Endothelial cell of umbilical vein (primary cell): Measurements from ENCODE around the gene KRT83. TPM values are rescaled to one million over a fixed set of nuclear protein-coding genes. Genes with fewer than 3 reads are reported as not detected.

Experiments used
- BruUV-seq: library from RNA; stranded (reverse); fragments of 400-500 nt; replicated peaks from 2 replicates; lab custom pipeline; 2021; lab: Mats Ljungman, UMichigan
- CTCF ChIA-PET: fragments of 300-600, 350-600 bp; sonication (Branson Sonifier 250); formaldehyde crosslinking; loops from one replicate; lab custom pipeline; 2021; ENCODE audit warnings: antibody characterized with exemption, inconsistent platforms; lab: Charles Lee
- POLR2A ChIA-PET: fragments of 300-600, 350-600 bp; sonication (Branson Sonifier 250); formaldehyde crosslinking; loops from one replicate; lab custom pipeline; 2021; ENCODE audit warnings: antibody characterized with exemption, inconsistent platforms; lab: Charles Lee
- DNase-seq: peaks from one replicate; pipeline ENCODE4 v3.0.0-alpha.2; 2011; ENCODE audit warnings: low read depth, low spot score
- FAIRE-seq: peaks from 2 replicates; lab custom pipeline; 2011; peaks lifted over from hg19 to GRCh38; lab: Jason Lieb, UNC
- H2AFZ ChIP-seq: 2 replicates; pipeline ENCODE4 v1.6.0; 2012; ENCODE audit warnings: low read depth, low read length, control low read depth, inconsistent platforms
- H3K27ac ChIP-seq: 2 replicates; pipeline ENCODE4 v1.5.1; 2011; ENCODE audit warnings: low read depth, mild to moderate bottlenecking, control low read depth, low read length, moderate library complexity; ENCODE audit not compliant: insufficient read depth
- H3K27me3 ChIP-seq, 2 experiments: 2 replicates each; pipeline versions ENCODE4 v1.6.0 to v1.6.1; 2011; ENCODE audit warnings: low read length in 2 of 2, mixed read lengths in 1 of 2; ENCODE audit not compliant: control insufficient read depth in 2 of 2, insufficient read depth in 2 of 2
- H3K36me3 ChIP-seq, 2 experiments: 2 replicates in 1 of 2; 3 replicates in 1 of 2; pipeline ENCODE4 v1.5.1; 2011; ENCODE audit warnings: low read length in 2 of 2, mild to moderate bottlenecking in 1 of 2, moderate library complexity in 1 of 2; ENCODE audit not compliant: control insufficient read depth in 2 of 2, insufficient read depth in 2 of 2; ENCODE audit errors: extremely low read depth in 1 of 2
- H3K4me1 ChIP-seq: 3 replicates; pipeline ENCODE4 v1.5.1; 2011; ENCODE audit warnings: mild to moderate bottlenecking, low read length; ENCODE audit not compliant: control insufficient read depth, insufficient read depth; ENCODE audit errors: extremely low read depth
- H3K4me2 ChIP-seq: 2 replicates; pipeline ENCODE4 v1.6.1; 2011; ENCODE audit warnings: low read length, control low read depth, mixed read lengths; ENCODE audit not compliant: insufficient read depth
- H3K4me3 ChIP-seq, 3 experiments: fragments of 200-600 bp in 1 of 3; sonication (generic), shearing (Covaris generic) in 1 of 3; replicated peaks in 1 of 3; 2 replicates each; pipeline ENCODE4 v1.5.1; 2011 to 2016; ENCODE audit warnings: control low read depth in 3 of 3, low read length in 3 of 3, mild to moderate bottlenecking in 2 of 3, inconsistent platforms in 1 of 3, low read depth in 1 of 3, moderate library complexity in 1 of 3; ENCODE audit not compliant: insufficient read depth in 1 of 3
- H3K79me2 ChIP-seq: 2 replicates; pipeline ENCODE4 v1.6.0; 2012; ENCODE audit warnings: low read length, inconsistent platforms; ENCODE audit not compliant: control insufficient read depth, insufficient read depth
- H3K9ac ChIP-seq: replicated peaks from 2 replicates; pipeline ENCODE3; 2011; ENCODE audit warnings: low read length, control low read depth; ENCODE audit not compliant: insufficient read depth; ENCODE audit errors: extremely low read depth
- H3K9me1 ChIP-seq: replicated peaks from 3 replicates; pipeline ENCODE4 v1.6.0; 2011; ENCODE audit warnings: mild to moderate bottlenecking, low read length; ENCODE audit not compliant: control insufficient read depth, insufficient read depth; ENCODE audit errors: extremely low read depth
- H3K9me3 ChIP-seq: replicated peaks from 2 replicates; pipeline ENCODE4 v1.5.1; 2012; ENCODE audit warnings: low read length, inconsistent platforms; ENCODE audit not compliant: control insufficient read depth, insufficient read depth
- H4K20me1 ChIP-seq: replicated peaks from 2 replicates; pipeline ENCODE3; 2011; ENCODE audit warnings: mild to moderate bottlenecking, low read length; ENCODE audit not compliant: control insufficient read depth, insufficient read depth; ENCODE audit errors: extremely low read depth
- CTCF ChIP-seq, 2 donors: IDR thresholded peaks; 1 replicate in 1 of 2; 2 replicates in 1 of 2; pipeline ENCODE4 v1.5.1; 2011; ENCODE audit warnings: low read length in 2 of 2, mild to moderate bottlenecking in 2 of 2, moderate library complexity in 2 of 2, control low read depth in 1 of 2, inconsistent platforms in 1 of 2, low read depth in 1 of 2; ENCODE audit not compliant: insufficient read depth in 1 of 2; ENCODE audit errors: extremely low read depth in 1 of 2
- EZH2 ChIP-seq: IDR thresholded peaks from 2 replicates; pipeline ENCODE4 v1.6.1; 2012; ENCODE audit warnings: borderline replicate concordance, low read depth, mild to moderate bottlenecking, moderate library complexity, low read length, inconsistent platforms; ENCODE audit not compliant: severe bottlenecking
- FOS ChIP-seq: IDR thresholded peaks from 2 replicates; pipeline ENCODE4 v1.6.1; 2011; ENCODE audit warnings: mild to moderate bottlenecking, low read length, moderate library complexity, borderline replicate concordance; ENCODE audit not compliant: insufficient read depth
- GATA2 ChIP-seq: IDR thresholded peaks from 2 replicates; pipeline ENCODE4 v1.7.0; 2011; ENCODE audit warnings: low read depth, mild to moderate bottlenecking, moderate library complexity, mixed read lengths, low read length; ENCODE audit not compliant: insufficient read length, insufficient read depth
- POLR2A ChIP-seq: IDR thresholded peaks from 2 replicates; pipeline ENCODE4 v1.6.1; 2012; ENCODE audit warnings: low read depth, mild to moderate bottlenecking, control low read depth, low read length
- POLR2AphosphoS5 ChIP-seq: IDR thresholded peaks from 2 replicates; pipeline ENCODE4 v1.6.1; 2012; ENCODE audit warnings: low read depth, mild to moderate bottlenecking, control low read depth, low read length, moderate library complexity; ENCODE audit not compliant: insufficient read depth
- dilution Hi-C: fragments of 300-500 bp; cut with MboI; formaldehyde crosslinking; loops from one replicate; pipeline ENCODE4 v1.15.0; 2019; ENCODE audit warnings: low sequenced_read_pairs; ENCODE audit not compliant: extremely low pct_ligation_motif_present
- intact Hi-C: fragments of 100-400 bp; cut with micrococcal nuclease; formaldehyde crosslinking; loops from one replicate; pipeline ENCODE4 v1.10.0; 2022
- polyA plus RNA-seq, 4 experiments: library from polyadenylated mRNA; depleted of rRNA in 3 of 4; stranded (reverse) in 3 of 4; unstranded in 1 of 4; fragments of >200 nt; gene quantifications; 2 replicates each; pipeline versions ENCODE4 v1.2.1 to v1.2.3, GENCODE V29; 2011 to 2012; ENCODE audit warnings: missing spikeins in 1 of 4
- total RNA-seq: library from RNA; stranded (reverse); gene quantifications from 2 replicates; pipeline ENCODE4 v1.2.3, GENCODE V29; 2021
- TF ChIP-seq, protein P1 (sequence below): IDR thresholded peaks from 2 replicates; pipeline ENCODE4 v1.6.1; 2011; ENCODE audit not compliant: insufficient read depth, insufficient read length

The KRT83 gene
- total and polyA plus RNA-seq, 2 donors (not counting 3 experiments of a cell fraction or from before 2014, with no cell fraction given) = not detected

GRCh38 chr12:52360663-52361271, 39.6 kb upstream of the KRT83 start:
- FAIRE-seq = no peak
- no peak overlapping the region for H3K27ac ChIP-seq
- POLR2A ChIA-PET = no interaction called here
- no peaks in the 10 kb centered on the region for H3K9me1 ChIP-seq
- no peaks in the 10 kb centered on the region for H3K4me1 ChIP-seq
- H3K9ac ChIP-seq = no peak overlapping the region
- DNase-seq = no peak
- no peaks in the 10 kb centered on the region for H3K36me3 ChIP-seq
- H3K79me2 ChIP-seq = no peaks in the 10 kb centered on the region
- TF ChIP-seq POLR2AphosphoS5 = no peak
- TF ChIP-seq POLR2A = no peak
- H3K4me2 ChIP-seq = no peak overlapping the region
- intact Hi-C loops = no loop called here
- CTCF ChIA-PET = interaction anchor here (0.8 to 2.7 kb wide), 7 partner anchors 8 to 620 kb away, joined by 3 to 12 read pairs (median 4); no protein-coding TSS in a partner anchor
- H3K27me3 ChIP-seq = peaks cover 0 to 2% of the 10 kb centered on the region in 2 experiments
- no TSS peak for BruUV-seq
- no peaks in the 10 kb centered on the region for H4K20me1 ChIP-seq
- no peaks in the 10 kb centered on the region for H3K9me3 ChIP-seq
- H3K4me3 ChIP-seq = no peak overlapping the region
- dilution Hi-C loops = no loop called here
- H2AFZ ChIP-seq = no peak overlapping the region

DNA sequence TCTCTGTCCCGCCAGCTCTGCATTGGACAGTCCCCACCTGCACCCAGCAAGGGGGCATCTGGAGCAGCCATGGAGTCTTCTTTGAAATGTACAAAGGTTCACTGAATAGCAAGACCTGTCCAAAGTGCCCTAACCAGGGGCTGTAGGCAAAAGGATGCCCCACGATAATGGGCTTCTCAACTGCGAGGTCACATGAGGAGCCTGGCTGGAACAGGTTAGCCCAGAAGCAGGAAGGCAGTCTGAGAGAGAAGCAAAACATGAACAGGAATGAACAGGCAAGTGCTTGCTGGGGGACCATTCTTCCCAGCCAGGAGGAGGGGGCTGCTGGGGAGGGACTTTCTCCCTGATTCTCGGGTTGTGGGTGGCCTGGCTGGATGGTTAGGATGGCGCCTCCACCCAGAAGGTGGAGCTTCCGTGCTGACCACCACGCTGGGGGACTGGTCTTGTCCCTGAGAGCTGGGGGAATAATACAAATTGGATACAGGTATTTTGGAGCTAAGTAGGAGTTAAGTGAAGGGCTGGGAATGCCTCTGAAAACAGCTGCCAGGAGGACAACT, 39.0 kb upstream of the KRT83 start:
- BruUV-seq = no TSS peak
- TF ChIP-seq POLR2A (no peak), EZH2 (no peak), GATA2 (no peak), FOS (no peak), CTCF (IDR thresholded peaks at IDR 0.05; ENCODE audit: extremely low read depth in 1 of 2, insufficient read depth in 1 of 2, low read depth in 1 of 2, low read length in 2 of 2) (no peak)
- TF ChIP-seq, protein P1, sequence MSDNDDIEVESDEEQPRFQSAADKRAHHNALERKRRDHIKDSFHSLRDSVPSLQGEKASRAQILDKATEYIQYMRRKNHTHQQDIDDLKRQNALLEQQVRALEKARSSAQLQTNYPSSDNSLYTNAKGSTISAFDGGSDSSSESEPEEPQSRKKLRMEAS = no peak
- Histone ChIP-seq H3K4me2 (no peak overlapping the region), H3K4me3 (no peak overlapping the region), H4K20me1 (no peaks in the 10 kb centered on the region), H3K27me3 (peaks cover 0 to 2% of the 10 kb centered on the region in 2 experiments), H3K27ac (no peak overlapping the region), H3K4me1 (no peaks in the 10 kb centered on the region), H3K9me3 (no peaks in the 10 kb centered on the region), H3K9ac (no peak overlapping the region), H3K79me2 (no peaks in the 10 kb centered on the region), H3K36me3 (no peaks in the 10 kb centered on the region), H3K9me1 (no peaks in the 10 kb centered on the region), H2AFZ (no peak overlapping the region)
- FAIRE-seq = no peak
- ChIA-PET CTCF (interaction anchor here (0.8 to 2.7 kb wide), 5 partner anchors 8 to 620 kb away, joined by 3 to 12 read pairs (median 4); no protein-coding TSS in a partner anchor), POLR2A (no interaction called here)
- intact Hi-C loops = no loop called here
- no peak for DNase-seq
- dilution Hi-C loops = no loop called here
